Fibroblast of lung (primary cell): Measurements from ENCODE around the gene AKAP12. TPM values are rescaled to one million over a fixed set of nuclear protein-coding genes. Genes with fewer than 3 reads are reported as not detected.

Experiments
- DNase-seq, 2 donors: peaks; one replicate each; pipeline versions ENCODE4 v3.0.0 to v3.0.0-alpha.2; 2010; ENCODE audit warnings: low read depth in 2 of 2
- H2AFZ ChIP-seq: 2 replicates; pipeline ENCODE4 v1.5.1; 2012; ENCODE audit warnings: low read length, control low read depth, inconsistent platforms
- H3K27ac ChIP-seq: 2 replicates; pipeline ENCODE4 v1.5.1; 2011; ENCODE audit warnings: low read length, control low read depth; ENCODE audit not compliant: insufficient read depth
- H3K27me3 ChIP-seq: 2 replicates; pipeline ENCODE4 v1.5.1; 2011; ENCODE audit warnings: mild to moderate bottlenecking, low read length; ENCODE audit not compliant: control insufficient read depth, insufficient read depth
- H3K36me3 ChIP-seq: 2 replicates; pipeline ENCODE4 v1.5.1; 2011; ENCODE audit warnings: low read length; ENCODE audit not compliant: control insufficient read depth, insufficient read depth
- H3K4me1 ChIP-seq: 2 replicates; pipeline ENCODE4 v1.5.1; 2011; ENCODE audit warnings: low read length; ENCODE audit not compliant: control insufficient read depth, insufficient read depth; ENCODE audit errors: extremely low read depth
- H3K4me2 ChIP-seq: 2 replicates; pipeline ENCODE4 v1.5.1; 2011; ENCODE audit warnings: low read length, control low read depth; ENCODE audit not compliant: insufficient read depth; ENCODE audit errors: extremely low read depth
- H3K4me3 ChIP-seq, 4 experiments: fragments of 200-600 bp in 1 of 4; sonication (generic) in 1 of 4; replicated peaks in 1 of 4; 2 replicates each; pipeline ENCODE4 v1.5.1; 2011 to 2016; ENCODE audit warnings: low read length in 4 of 4, low read depth in 3 of 4, mild to moderate bottlenecking in 3 of 4, control low read depth in 2 of 4, inconsistent platforms in 1 of 4, mixed read lengths in 1 of 4; ENCODE audit not compliant: insufficient read depth in 1 of 4; ENCODE audit errors: control extremely low read depth in 1 of 4
- H3K79me2 ChIP-seq: 2 replicates; pipeline ENCODE4 v1.5.1; 2012; ENCODE audit warnings: mild to moderate bottlenecking, low read length, inconsistent platforms; ENCODE audit not compliant: control insufficient read depth, insufficient read depth
- H3K9ac ChIP-seq: 2 replicates; pipeline ENCODE4 v1.5.1; 2011; ENCODE audit warnings: mild to moderate bottlenecking, low read length, control low read depth; ENCODE audit not compliant: insufficient read depth
- H3K9me3 ChIP-seq: 2 replicates; pipeline ENCODE4 v1.5.1; 2012; ENCODE audit warnings: low read depth, low read length; ENCODE audit not compliant: control insufficient read depth, insufficient read depth
- H4K20me1 ChIP-seq: 2 replicates; pipeline ENCODE4 v1.5.1; 2011; ENCODE audit warnings: low read length; ENCODE audit not compliant: control insufficient read depth, insufficient read depth; ENCODE audit errors: extremely low read depth
- CTCF ChIP-seq, 2 donors: IDR thresholded peaks in 1 of 2; conservative IDR thresholded peaks in 1 of 2; 1 replicate in 1 of 2; 2 replicates in 1 of 2; pipeline ENCODE4 v1.5.1; 2011 to 2012; ENCODE audit warnings: low read length in 2 of 2, control low read depth in 1 of 2, inconsistent platforms in 1 of 2, low read depth in 1 of 2, mild to moderate bottlenecking in 1 of 2
- EZH2 ChIP-seq: IDR thresholded peaks from 2 replicates; pipeline ENCODE4 v1.5.1; 2012; ENCODE audit warnings: low read length, control low read depth, mild to moderate bottlenecking; ENCODE audit errors: missing control alignments
- polyA plus RNA-seq, 2 donors: library from polyadenylated mRNA; depleted of rRNA in 1 of 2; stranded (reverse) in 1 of 2; unstranded in 1 of 2; fragments of >200 nt; gene quantifications; 2 replicates each; pipeline ENCODE4 v1.2.1, GENCODE V29; 2011 to 2012; ENCODE audit warnings: missing spikeins in 1 of 2
- total RNA-seq: library from RNA; depleted of rRNA; stranded (reverse); fragments of >200 nt; gene quantifications from 2 replicates; pipeline ENCODE4 v1.2.1, GENCODE V29; 2014

AKAP12 gene
- total and polyA plus RNA-seq, 2 donors (not counting 1 experiment from before 2014, with no cell fraction given): 68.5 to 133 TPM

- no peak for DNase-seq
- Histone ChIP-seq H3K9me3 (no peaks in the 10 kb centered on the region), H3K36me3 (no peaks in the 10 kb centered on the region), H2AFZ (no peak overlapping the region), H3K9ac (no peak overlapping the region), H3K79me2 (peaks cover 35% of the 10 kb centered on the region), H4K20me1 (no peaks in the 10 kb centered on the region), H3K4me2 (no peak overlapping the region), H3K27ac (no peak overlapping the region), H3K4me3 (no peak overlapping the region), H3K4me1 (peaks cover 2% of the 10 kb centered on the region), H3K27me3 (no peaks in the 10 kb centered on the region)
- no peak for TF ChIP-seq CTCF (conservative IDR thresholded peaks at IDR 0.05 in 1 of 2, IDR thresholded peaks at IDR 0.05 in 1 of 2; ENCODE audit: low read depth in 1 of 2, low read length in 2 of 2)
- no peak for TF ChIP-seq EZH2
Observed at GRCh38 chr6:151374036-151374683, 134.4 kb downstream of the AKAP12 start.

GRCh38 chr6:151375833-151376232 lies 136.1 kb downstream of the AKAP12 start:
- Histone ChIP-seq H3K27me3 (no peaks in the 10 kb centered on the region), H3K9ac (no peak overlapping the region), H4K20me1 (no peaks in the 10 kb centered on the region), H3K27ac (no peak overlapping the region), H2AFZ (no peak overlapping the region), H3K4me3 (no peak overlapping the region), H3K79me2 (peaks cover 43% of the 10 kb centered on the region), H3K9me3 (no peaks in the 10 kb centered on the region), H3K4me1 (peaks cover 4% of the 10 kb centered on the region), H3K36me3 (no peaks in the 10 kb centered on the region), H3K4me2 (no peak overlapping the region)
- TF ChIP-seq EZH2: no peak
- TF ChIP-seq CTCF (conservative IDR thresholded peaks at IDR 0.05 in 1 of 2, IDR thresholded peaks at IDR 0.05 in 1 of 2; ENCODE audit: low read depth in 1 of 2, low read length in 2 of 2): no peak
- no peak for DNase-seq

- Histone ChIP-seq H4K20me1 (no peaks in the 10 kb centered on the region), H3K4me1 (peaks cover 4% of the 10 kb centered on the region), H3K4me2 (no peak overlapping the region), H3K4me3 (no peak overlapping the region), H3K9ac (no peak overlapping the region), H3K27ac (no peak overlapping the region), H3K36me3 (no peaks in the 10 kb centered on the region), H3K27me3 (no peaks in the 10 kb centered on the region), H3K79me2 (peaks cover 43% of the 10 kb centered on the region), H2AFZ (no peak overlapping the region), H3K9me3 (no peaks in the 10 kb centered on the region)
- TF ChIP-seq CTCF (conservative IDR thresholded peaks at IDR 0.05 in 1 of 2, IDR thresholded peaks at IDR 0.05 in 1 of 2; ENCODE audit: low read depth in 1 of 2, low read length in 2 of 2): no peak
- TF ChIP-seq EZH2: no peak
- no peak for DNase-seq
Observed at GRCh38 chr6:151376440-151376839, 136.7 kb downstream of the AKAP12 start.
